ENCODE data around the gene PRAMEF11. TPM values are rescaled to one million over a fixed set of nuclear protein-coding genes. Genes with fewer than 3 reads are reported as not detected.
"Not testable (repeated sequence)": the region's sequence is repeated elsewhere in the genome, so short reads cannot be mapped to it uniquely, and the experiment has no call there.

Gene PRAMEF11
- total and polyA plus RNA-seq, 2 donors: 0.05 TPM; not detected in 1

GRCh38 chr1:12810691-12811408 lies 20.4 kb downstream of the PRAMEF11 start:
- H3K4me3 ChIP-seq (ENCODE audit: low read length in 2 of 2): no peak overlapping the region
- H3K27ac ChIP-seq (ENCODE audit: low read depth in 1 of 2, low read length in 1 of 2): no peak overlapping the region
- no peaks in the 10 kb centered on the region for H3K9me3 ChIP-seq (ENCODE audit: control insufficient read depth in 2 of 2, insufficient read depth in 1 of 2, low read length in 1 of 2)
- no peaks in the 10 kb centered on the region for H3K27me3 ChIP-seq (ENCODE audit: control insufficient read depth in 2 of 2, insufficient read depth in 1 of 2, low read length in 1 of 2)
- no peak for DNase-seq (ENCODE audit: low read depth in 6 of 9, low spot score in 9 of 9)
- WGBS: 78% methylated on average over 5 of the region's 5 CpGs
- no peaks in the 10 kb centered on the region for H3K36me3 ChIP-seq (ENCODE audit: control insufficient read depth in 2 of 2, insufficient read depth in 2 of 2, low read length in 1 of 2)
- no peaks in the 10 kb centered on the region for H3K4me1 ChIP-seq (ENCODE audit: control insufficient read depth in 2 of 2, insufficient read depth in 2 of 2, low read length in 2 of 2)

GRCh38 chr1:12809933-12810332 lies 21.3 kb downstream of the PRAMEF11 start:
- no peaks in the 10 kb centered on the region for H3K4me1 ChIP-seq (ENCODE audit: control insufficient read depth in 2 of 2, insufficient read depth in 2 of 2, low read length in 2 of 2)
- WGBS: 96% methylated on average over 1 of the region's 1 CpG

GRCh38 chr1:12799730-12800129 lies 31.5 kb downstream of the PRAMEF11 start:
- Histone ChIP-seq H3K27ac (ENCODE audit: low read depth in 1 of 2, low read length in 1 of 2) (no peak overlapping the region), H3K9me3 (ENCODE audit: control insufficient read depth in 2 of 2, insufficient read depth in 1 of 2, low read length in 1 of 2) (no peaks in the 10 kb centered on the region), H3K27me3 (ENCODE audit: control insufficient read depth in 2 of 2, insufficient read depth in 1 of 2, low read length in 1 of 2) (no peaks in the 10 kb centered on the region), H3K4me1 (ENCODE audit: control insufficient read depth in 2 of 2, insufficient read depth in 2 of 2, low read length in 2 of 2) (no peaks in the 10 kb centered on the region), H3K4me3 (ENCODE audit: low read length in 2 of 2) (no peak overlapping the region), H3K36me3 (ENCODE audit: control insufficient read depth in 2 of 2, insufficient read depth in 2 of 2, low read length in 1 of 2) (no peaks in the 10 kb centered on the region)
- 60% methylated on average over 2 of the region's 2 CpGs for WGBS
- no peak for DNase-seq (ENCODE audit: low read depth in 6 of 9, low spot score in 9 of 9)

More at GRCh38 chr1:12809933-12810332, 21.3 kb downstream of the PRAMEF11 start:
- no peaks in the 10 kb centered on the region for H3K27me3 ChIP-seq (ENCODE audit: control insufficient read depth in 2 of 2, insufficient read depth in 1 of 2, low read length in 1 of 2)
- H3K9me3 ChIP-seq (ENCODE audit: control insufficient read depth in 2 of 2, insufficient read depth in 1 of 2, low read length in 1 of 2): no peaks in the 10 kb centered on the region
- no peak for DNase-seq (ENCODE audit: low read depth in 6 of 9, low spot score in 9 of 9)
- no peak overlapping the region for H3K27ac ChIP-seq (ENCODE audit: low read depth in 1 of 2, low read length in 1 of 2)
- no peaks in the 10 kb centered on the region for H3K36me3 ChIP-seq (ENCODE audit: control insufficient read depth in 2 of 2, insufficient read depth in 2 of 2, low read length in 1 of 2)
- H3K4me3 ChIP-seq (ENCODE audit: low read length in 2 of 2): no peak overlapping the region

GRCh38 chr1:12798911-12799310 lies 32.3 kb downstream of the PRAMEF11 start:
- DNase-seq (ENCODE audit: low read depth in 6 of 9, low spot score in 9 of 9): no peak
- Histone ChIP-seq H3K36me3 (ENCODE audit: control insufficient read depth in 2 of 2, insufficient read depth in 2 of 2, low read length in 1 of 2) (no peaks in the 10 kb centered on the region), H3K27ac (ENCODE audit: low read depth in 1 of 2, low read length in 1 of 2) (no peak overlapping the region), H3K4me3 (ENCODE audit: low read length in 2 of 2) (no peak overlapping the region), H3K9me3 (ENCODE audit: control insufficient read depth in 2 of 2, insufficient read depth in 1 of 2, low read length in 1 of 2) (no peaks in the 10 kb centered on the region), H3K27me3 (ENCODE audit: control insufficient read depth in 2 of 2, insufficient read depth in 1 of 2, low read length in 1 of 2) (no peaks in the 10 kb centered on the region), H3K4me1 (ENCODE audit: control insufficient read depth in 2 of 2, insufficient read depth in 2 of 2, low read length in 2 of 2) (no peaks in the 10 kb centered on the region)
- WGBS: 85% methylated on average over 4 of the region's 4 CpGs

- H3K36me3 ChIP-seq (ENCODE audit: control insufficient read depth in 2 of 2, insufficient read depth in 2 of 2, low read length in 1 of 2); H3K27ac ChIP-seq (ENCODE audit: low read depth in 1 of 2, low read length in 1 of 2); H3K4me1 ChIP-seq (ENCODE audit: control insufficient read depth in 2 of 2, insufficient read depth in 2 of 2, low read length in 2 of 2); H3K27me3 ChIP-seq (ENCODE audit: control insufficient read depth in 2 of 2, insufficient read depth in 1 of 2, low read length in 1 of 2); DNase-seq (ENCODE audit: low read depth in 6 of 9, low spot score in 9 of 9); H3K9me3 ChIP-seq (ENCODE audit: control insufficient read depth in 2 of 2, insufficient read depth in 1 of 2, low read length in 1 of 2); H3K4me3 ChIP-seq (ENCODE audit: low read length in 2 of 2): not testable (repeated sequence)
- WGBS: 84% methylated on average over 5 of the region's 5 CpGs
Measured at GRCh38 chr1:12791097-12791496, 40.1 kb downstream of the PRAMEF11 start, which contains the start of gene PRAMEF1. Gene PRAMEF1 (plus strand): TSS chr1:12791397. CDS start chr1:12793228, 1,831 bp downstream.

- H3K36me3 ChIP-seq (ENCODE audit: control insufficient read depth in 2 of 2, insufficient read depth in 2 of 2, low read length in 1 of 2); H3K4me3 ChIP-seq (ENCODE audit: low read length in 2 of 2); DNase-seq (ENCODE audit: low read depth in 6 of 9, low spot score in 9 of 9); H3K9me3 ChIP-seq (ENCODE audit: control insufficient read depth in 2 of 2, insufficient read depth in 1 of 2, low read length in 1 of 2); H3K4me1 ChIP-seq (ENCODE audit: control insufficient read depth in 2 of 2, insufficient read depth in 2 of 2, low read length in 2 of 2); H3K27ac ChIP-seq (ENCODE audit: low read depth in 1 of 2, low read length in 1 of 2); H3K27me3 ChIP-seq (ENCODE audit: control insufficient read depth in 2 of 2, insufficient read depth in 1 of 2, low read length in 1 of 2): not testable (repeated sequence)
- 82% methylated on average over 8 of the region's 8 CpGs for WGBS
Measured at GRCh38 chr1:12784729-12785128, 46.5 kb downstream of the PRAMEF11 start.

- H3K36me3 ChIP-seq (ENCODE audit: control insufficient read depth in 2 of 2, insufficient read depth in 2 of 2, low read length in 1 of 2); DNase-seq (ENCODE audit: low read depth in 6 of 9, low spot score in 9 of 9); H3K4me1 ChIP-seq (ENCODE audit: control insufficient read depth in 2 of 2, insufficient read depth in 2 of 2, low read length in 2 of 2); H3K9me3 ChIP-seq (ENCODE audit: control insufficient read depth in 2 of 2, insufficient read depth in 1 of 2, low read length in 1 of 2); H3K27ac ChIP-seq (ENCODE audit: low read depth in 1 of 2, low read length in 1 of 2); H3K4me3 ChIP-seq (ENCODE audit: low read length in 2 of 2); H3K27me3 ChIP-seq (ENCODE audit: control insufficient read depth in 2 of 2, insufficient read depth in 1 of 2, low read length in 1 of 2): not testable (repeated sequence)
- WGBS: 53% methylated on average over 6 of the region's 7 CpGs
Measured at GRCh38 chr1:12783783-12784182, 47.4 kb downstream of the PRAMEF11 start.

GRCh38 chr1:12781488-12781887 lies 49.7 kb downstream of the PRAMEF11 start:
- DNase-seq (ENCODE audit: low read depth in 6 of 9, low spot score in 9 of 9); H3K27me3 ChIP-seq (ENCODE audit: control insufficient read depth in 2 of 2, insufficient read depth in 1 of 2, low read length in 1 of 2); H3K4me1 ChIP-seq (ENCODE audit: control insufficient read depth in 2 of 2, insufficient read depth in 2 of 2, low read length in 2 of 2); H3K4me3 ChIP-seq (ENCODE audit: low read length in 2 of 2); H3K9me3 ChIP-seq (ENCODE audit: control insufficient read depth in 2 of 2, insufficient read depth in 1 of 2, low read length in 1 of 2); H3K36me3 ChIP-seq (ENCODE audit: control insufficient read depth in 2 of 2, insufficient read depth in 2 of 2, low read length in 1 of 2); H3K27ac ChIP-seq (ENCODE audit: low read depth in 1 of 2, low read length in 1 of 2): not testable (repeated sequence)
- WGBS: 83% methylated on average over 5 of the region's 5 CpGs

- H3K4me1 ChIP-seq (ENCODE audit: control insufficient read depth in 2 of 2, insufficient read depth in 2 of 2, low read length in 2 of 2): no peaks in the 10 kb centered on the region
- no peak overlapping the region for H3K4me3 ChIP-seq (ENCODE audit: low read length in 2 of 2)
- 92% methylated on average over 6 of the region's 6 CpGs for WGBS
- no peaks in the 10 kb centered on the region for H3K36me3 ChIP-seq (ENCODE audit: control insufficient read depth in 2 of 2, insufficient read depth in 2 of 2, low read length in 1 of 2)
- no peak for DNase-seq (ENCODE audit: low read depth in 6 of 9, low spot score in 9 of 9)
- H3K27ac ChIP-seq (ENCODE audit: low read depth in 1 of 2, low read length in 1 of 2): no peak overlapping the region
- H3K9me3 ChIP-seq (ENCODE audit: control insufficient read depth in 2 of 2, insufficient read depth in 1 of 2, low read length in 1 of 2): no peaks in the 10 kb centered on the region
- H3K27me3 ChIP-seq (ENCODE audit: control insufficient read depth in 2 of 2, insufficient read depth in 1 of 2, low read length in 1 of 2): no peaks in the 10 kb centered on the region
Measured at GRCh38 chr1:12778907-12779306, 52.3 kb downstream of the PRAMEF11 start.
